Stimulated activated CD8-positive, alpha-beta memory T cell treated with anti-CD3 and anti-CD28 coated beads, Interleukin-2, amount 100 ng/mL, for 48 hours (primary cell): ENCODE measurements around the gene ART5.
"Not testable (repeated sequence)": the region's sequence is repeated elsewhere in the genome, so short reads cannot be mapped to it uniquely, and the experiment has no call there.

Experiments
- DNase-seq, 2 donors: peaks; one replicate each; pipeline ENCODE4 v3.0.0-alpha.2; 2020; ENCODE audit warnings: low read depth in 2 of 2

ART5 gene

DNA sequence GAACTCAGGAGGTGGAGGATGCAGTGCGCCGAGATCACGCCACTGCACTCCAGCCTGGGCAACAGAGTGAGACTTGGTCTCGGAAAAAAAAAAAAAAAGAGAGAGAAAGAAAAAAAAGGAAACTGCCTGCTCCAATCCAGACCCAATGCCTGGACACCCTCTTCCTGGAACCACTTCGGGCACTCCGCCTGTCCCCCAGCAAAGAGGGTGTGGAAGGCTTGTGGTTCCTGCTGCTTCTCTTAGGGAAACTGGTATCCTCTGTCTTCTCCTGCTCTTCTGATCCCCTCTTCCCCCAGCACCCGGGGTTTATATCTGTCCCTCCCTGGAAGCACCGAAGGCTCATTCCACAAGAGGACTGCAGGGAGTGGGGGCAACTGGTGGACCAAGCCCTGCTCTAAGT, 16.5 kb upstream of the ART5 start:
- DNase-seq: no peak

DNA sequence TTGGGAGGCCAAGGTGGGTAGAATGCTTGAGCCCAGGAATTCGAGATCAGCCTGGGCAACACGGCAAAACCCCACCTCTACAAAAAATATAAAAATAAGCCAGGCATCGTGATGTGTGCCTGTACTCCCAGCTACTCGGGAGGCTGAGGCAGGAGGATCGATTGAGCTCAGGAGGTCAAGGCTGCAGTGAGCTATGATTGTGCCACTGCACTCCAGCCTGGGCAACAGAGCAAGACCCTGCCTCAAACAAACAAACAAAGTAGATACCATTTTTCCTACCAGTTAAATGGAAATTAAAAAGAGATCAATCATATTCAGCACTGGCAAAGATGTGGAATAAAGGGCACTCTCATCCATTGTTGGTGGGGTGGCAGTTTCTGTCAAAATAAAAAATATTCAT, 15.5 kb upstream of the ART5 start:
- DNase-seq: not testable (repeated sequence)

DNA sequence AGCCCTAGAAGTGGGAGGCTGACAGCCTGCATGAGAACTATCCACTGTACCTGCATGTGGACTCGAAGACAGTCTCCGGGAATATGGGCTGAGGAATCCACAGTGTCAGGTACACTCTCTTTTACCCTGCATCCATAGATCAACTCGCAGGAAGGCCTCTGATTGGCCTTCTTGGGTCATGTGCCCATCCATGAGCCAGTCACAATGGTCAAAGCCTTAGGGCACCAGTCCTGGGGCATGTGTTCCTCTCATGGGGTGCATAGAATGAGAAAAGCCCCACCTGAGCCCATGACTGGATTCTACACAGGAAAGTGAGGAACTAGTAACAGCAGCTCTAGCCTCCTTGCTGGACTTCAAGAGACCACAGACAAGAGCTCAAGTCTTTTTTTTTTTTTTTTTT, 13.8 kb upstream of the ART5 start:
- no peak for DNase-seq

DNA sequence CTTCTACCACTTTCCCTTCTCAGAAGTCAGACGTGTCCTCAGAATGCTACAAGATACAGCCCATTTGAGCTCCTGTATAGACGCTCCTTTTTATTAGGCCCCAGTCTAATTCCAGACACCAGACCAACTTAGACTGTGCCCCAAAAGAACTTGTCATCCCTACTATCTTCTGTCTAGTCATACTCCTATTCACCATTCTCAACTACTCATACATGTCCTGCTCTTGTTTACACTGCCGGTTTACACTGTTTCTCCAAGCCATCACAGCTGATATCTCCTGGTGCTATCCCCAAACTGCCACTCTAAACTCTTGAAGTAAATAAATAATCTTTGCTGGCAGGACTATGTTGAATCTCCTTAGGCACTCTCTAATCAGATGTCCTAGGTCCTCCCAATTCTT, 10.7 kb upstream of the ART5 start:
- DNase-seq: not testable (repeated sequence)

DNA sequence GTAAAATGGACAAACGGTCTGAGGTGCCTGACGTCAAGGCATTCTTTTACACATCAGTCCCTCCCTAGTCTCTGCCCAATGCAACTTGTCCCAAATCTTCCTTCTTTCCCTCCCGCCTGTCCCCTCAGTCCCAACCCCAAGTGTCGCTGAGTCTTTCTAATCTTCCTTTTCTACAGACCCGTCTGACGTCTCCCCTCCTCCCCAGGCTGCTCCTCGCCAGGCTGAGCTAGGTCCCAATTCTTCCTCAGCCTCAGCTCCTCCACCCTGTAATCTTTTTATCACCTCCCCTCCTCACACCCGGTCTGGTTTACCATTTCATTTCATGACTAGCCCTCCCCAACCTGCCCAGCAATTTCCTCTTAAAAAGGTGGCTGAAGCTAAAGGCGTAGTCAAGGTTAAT, 7.6 kb upstream of the ART5 start:
- not testable (repeated sequence) for DNase-seq

DNA sequence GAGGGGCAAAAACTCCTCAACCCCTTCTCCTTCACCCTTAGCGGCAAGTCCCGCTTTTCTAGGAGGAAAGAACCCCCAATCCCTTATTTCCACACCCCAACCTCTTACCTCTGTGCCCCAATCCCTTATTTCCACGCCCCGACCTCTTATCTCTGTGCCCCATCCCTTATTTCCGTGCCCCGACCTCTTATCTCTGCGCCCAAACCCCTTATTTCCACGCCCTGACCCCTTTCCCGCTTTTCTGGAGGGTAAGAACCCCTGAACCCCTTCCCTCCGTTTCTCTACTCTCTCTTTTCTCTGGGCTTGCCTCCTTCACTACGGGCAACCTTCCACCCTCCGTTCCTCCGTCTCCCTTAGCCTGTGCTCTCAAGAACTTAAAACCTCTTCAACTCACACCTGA, 7.1 kb upstream of the ART5 start:
- not testable (repeated sequence) for DNase-seq

DNA sequence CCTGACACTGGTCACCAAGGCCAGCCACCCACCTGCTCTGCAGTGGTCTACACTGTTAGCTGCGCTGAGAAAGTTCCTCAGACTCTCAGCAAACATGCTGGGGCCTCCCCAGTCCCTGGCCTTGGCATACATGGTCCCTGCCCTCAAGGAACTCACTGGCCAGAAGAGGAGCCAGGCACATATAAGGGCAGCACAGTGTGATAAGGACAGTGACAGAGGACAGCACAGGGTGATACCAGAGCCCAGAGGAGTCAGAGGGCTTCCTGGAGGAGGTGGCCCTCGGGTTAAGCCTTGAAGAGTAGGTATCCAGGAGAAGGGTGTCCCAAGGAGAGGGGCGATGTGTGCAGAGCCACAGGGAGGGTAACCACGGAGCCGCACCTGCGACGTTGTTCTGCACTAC, 3.8 kb upstream of the ART5 start:
- DNase-seq: no peak

DNA sequence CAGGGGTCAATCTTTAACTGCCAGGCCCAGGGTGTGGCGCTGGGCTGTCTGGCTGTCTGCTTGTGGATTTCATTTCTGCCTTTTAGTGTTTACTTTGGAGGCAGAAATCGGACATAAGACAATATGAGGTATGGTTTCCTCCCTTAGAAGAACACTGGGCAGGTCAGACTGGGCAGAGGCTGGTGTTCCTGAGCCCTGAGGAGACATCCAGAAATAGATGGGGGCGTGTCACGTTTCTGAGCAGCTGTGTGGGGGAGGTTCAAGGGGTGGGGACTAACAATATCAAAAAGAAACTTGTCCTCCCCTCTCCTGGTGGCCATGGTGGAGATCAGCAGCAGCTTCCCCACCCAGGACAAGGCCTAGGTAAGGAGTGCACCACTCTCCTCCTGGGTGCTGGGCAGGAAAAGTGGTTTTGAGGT, 3.0 kb upstream of the ART5 start, which contains the start of gene ART1:
TSS of gene ART1 (plus strand) at position 312 of the 419 bp plus-strand sequence. CDS start 14,086 bp downstream, outside the sequence.
- DNase-seq: no peak

DNA sequence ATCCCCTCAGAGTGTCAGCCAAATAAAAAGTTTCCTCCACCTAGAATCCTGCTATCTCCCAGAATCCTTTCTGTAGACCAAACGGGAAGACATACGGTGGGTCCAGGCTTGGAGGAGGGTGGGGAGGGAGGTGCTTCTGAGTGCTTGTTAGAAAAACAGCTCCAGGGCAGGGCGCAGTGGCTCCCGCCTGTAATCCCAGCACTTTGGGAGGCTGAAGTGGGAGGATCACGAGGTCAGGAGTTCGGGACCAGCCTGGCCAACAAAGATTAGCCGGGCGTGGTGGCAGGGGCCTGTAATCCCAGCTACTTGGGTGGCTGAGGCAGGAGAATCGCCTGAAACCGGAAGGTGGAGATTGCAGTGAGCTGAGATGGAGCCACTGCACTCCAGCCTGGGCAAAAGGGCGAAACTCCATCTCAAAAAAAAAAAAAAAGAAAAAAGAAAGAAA, 1.3 kb upstream of the ART5 start:
- not testable (repeated sequence) for DNase-seq

DNA sequence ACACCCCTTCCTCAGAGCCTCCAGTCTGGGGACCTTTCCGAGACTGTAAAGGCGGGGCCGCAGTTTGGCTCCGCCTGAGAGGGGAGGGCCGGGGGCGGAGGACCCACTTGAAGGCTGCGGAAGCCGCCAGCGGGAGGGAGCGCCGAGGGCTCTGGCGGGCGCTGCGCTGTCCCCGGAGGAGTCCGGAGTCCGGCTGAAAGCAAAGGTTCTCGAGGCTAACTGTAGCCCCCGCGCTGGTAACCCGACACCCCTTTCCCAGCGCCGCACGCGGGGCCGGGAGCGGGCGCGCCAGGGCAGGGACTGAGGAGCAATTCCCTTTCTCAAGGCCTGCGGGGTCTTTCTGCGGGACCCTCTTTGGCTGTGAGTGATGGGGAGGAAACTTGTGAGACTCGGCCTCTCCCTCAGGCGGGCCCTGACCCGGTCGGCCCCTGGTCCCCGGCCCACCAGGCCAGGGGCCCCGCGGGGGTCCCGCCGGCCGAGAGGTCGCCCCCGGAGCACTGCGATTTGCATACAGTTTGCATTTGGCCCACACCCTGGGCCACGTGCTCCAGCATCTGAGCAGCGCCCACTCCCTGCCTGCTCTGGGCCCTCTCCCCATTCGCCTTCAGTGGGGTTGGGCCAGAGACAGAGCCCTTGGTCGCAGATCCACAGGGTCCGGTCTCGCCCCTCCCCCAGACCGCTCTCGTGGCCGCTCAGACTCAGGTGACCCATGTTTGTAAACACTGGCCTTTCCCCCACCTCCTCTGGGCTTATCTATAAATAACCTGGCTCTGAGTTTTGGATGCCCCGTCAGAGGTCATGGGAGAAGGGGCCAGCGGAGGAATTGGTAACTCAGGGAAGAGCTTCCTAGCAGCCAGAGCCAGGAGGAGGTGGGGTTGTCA, 519 bp upstream of the ART5 start:
- peak; percentile 46 to 52 for DNase-seq

DNA sequence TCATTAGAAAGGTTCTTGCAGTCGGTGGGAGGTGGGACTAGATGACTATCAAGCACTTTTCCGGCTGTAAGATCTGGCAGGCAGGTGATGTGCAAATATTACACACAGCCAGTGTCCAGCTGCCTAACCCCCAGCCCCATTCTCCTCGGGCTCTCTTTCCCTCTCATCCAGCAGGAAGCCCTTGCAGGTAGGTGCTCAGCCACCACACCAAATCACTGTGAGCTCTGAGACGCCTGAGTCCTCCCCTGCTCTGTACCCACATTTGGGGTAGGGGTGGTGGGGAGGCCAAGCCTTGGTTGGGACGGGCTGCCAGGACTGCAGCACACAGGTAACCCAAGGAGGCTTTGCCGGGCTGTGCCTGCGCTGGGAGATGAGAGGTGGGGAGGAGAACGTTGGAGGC, 601 bp downstream of the ART5 start:
- no peak for DNase-seq

DNA sequence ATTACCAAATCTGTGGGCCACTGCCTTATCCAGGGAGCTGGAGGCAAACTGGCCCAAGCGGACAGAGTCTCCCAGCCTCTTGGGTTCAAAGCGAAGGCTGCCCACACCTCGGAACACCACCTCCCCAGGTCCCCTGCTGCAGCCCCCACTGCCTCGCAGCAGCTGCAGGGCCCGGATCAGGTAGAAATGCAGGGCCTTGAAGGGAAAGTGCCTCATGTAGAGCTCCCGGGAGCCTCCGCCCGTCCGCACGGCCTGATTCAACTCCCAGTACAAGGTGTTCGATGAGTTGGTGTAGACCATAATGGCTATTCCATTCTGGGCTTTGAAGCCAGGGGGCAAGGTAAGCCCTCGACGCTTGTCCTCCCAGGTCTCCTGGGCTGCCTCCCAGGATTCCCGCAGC, 2.0 kb downstream of the ART5 start:
- no peak for DNase-seq

DNA sequence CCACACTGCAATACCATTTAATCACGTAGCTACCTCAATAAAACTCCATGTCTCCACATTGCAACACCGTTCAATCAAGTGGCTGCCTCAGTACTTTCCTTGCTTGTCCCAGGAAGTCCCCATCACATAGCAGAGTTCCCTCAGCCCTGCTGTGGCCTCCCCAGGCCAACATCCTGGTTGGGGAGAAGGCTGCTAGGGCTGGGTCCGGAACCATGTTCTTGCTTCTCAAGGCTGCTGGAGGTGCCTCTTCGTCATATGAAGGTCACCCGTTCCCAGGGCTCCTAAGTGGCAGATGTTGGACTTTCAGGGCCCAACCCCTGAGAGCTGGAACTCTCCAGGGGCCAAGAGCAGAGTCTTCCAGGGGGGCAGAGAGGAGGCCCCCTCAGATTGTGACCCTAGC, 3.3 kb downstream of the ART5 start:
- DNase-seq: no peak

DNA sequence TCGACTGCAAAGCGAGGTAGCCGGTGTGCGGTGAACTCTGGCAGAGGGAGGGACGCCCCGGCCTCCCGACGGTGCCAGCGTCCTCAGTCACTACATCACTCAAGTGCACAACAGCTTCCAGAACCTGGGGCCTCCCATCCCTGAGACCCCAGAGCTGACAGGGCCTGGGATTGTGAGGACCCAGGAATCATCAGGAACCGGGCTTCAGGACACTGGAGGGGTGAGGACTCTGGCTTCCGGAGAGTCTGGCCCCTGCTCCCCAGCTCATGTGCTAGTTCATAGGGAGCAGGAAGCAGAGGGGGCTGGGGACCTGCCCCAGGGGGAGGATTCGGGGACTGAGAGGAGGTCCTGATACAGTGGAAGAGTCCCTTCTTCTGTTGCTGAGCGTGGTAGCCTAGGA, 4.6 kb downstream of the ART5 start:
- DNase-seq: no peak

DNA sequence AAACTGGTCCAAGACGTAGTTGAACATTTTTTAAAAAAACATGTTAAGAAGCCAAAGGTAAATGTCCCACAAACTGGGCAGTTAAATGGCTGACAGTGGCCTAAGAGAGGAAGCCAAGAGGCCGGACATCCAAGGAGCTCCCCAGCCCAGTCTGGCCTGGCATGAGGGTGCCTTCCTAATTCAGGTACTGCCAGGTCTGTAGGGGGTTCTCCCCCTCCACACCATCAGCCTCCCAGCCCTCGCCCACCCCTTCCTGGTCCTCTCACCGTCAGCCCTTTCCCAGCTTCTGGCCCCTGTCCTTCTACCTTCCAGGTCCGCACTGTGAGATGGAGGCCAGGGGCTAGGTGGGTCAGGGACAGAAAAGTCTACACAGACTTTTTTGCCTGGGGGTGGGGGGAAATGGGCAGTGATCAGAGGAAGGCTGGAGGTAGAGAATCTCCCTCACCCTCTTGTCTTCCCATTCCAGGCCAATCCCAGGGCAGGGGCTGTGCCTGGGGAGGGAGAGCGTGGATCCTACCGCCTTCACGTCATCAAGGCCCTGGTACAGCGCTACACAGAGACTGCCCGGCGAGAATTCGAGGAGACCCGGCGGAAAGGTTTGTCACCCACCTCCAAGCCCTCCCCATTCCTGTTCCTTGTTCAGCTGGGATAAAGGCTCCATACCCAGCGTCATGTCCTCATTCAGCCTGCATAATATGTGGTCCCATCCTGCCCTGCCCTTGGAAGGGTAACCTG, 6.0 kb downstream of the ART5 start:
- no peak for DNase-seq

DNA sequence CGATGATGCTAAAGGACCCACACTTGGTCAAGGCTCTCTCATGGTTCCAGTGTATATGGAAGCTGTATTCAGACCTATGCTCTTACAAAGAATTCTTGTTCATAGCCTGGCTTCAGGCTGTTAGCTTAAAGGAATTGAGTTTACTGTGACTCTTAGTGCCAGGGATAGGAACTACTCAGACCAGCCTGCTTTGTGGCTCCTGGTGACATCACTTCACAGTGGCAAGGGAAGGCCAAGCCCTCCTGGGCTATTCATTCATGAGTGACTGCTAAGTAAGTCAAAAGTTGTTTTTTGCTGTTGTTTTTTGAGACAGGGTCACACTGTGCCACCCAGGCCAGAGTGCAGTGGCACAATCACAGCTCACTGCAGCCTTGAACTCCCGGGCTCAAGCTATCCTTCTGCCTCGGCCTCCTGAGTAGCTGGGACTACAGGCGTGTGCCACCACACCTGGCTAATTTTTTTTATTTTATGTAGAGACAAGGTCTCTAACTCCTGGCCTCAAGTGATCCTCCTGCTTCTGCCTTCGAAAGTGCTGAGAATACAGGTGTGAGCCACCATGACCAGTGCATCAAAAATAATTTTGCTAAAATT, 9.6 kb downstream of the ART5 start:
- DNase-seq: no peak

DNA sequence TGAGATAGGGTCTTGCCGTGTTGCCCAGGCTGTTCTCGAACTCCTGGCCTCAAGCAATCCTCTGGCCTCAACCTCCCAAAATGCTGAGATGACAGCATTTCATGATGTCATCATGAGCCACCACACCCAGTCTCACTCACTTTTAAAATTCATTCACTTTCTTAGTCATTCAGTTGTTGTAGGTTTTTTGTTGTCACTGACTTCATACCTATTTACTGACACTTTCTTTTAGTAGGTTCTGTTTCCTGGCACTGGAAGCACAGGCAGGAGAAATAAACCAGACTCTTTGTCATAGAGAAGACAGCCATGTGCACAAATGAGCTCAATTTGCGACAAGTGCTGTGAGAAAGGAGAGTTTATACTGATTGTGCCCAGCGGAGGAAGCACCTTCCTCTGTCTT, 10.5 kb downstream of the ART5 start:
- DNase-seq: no peak

DNA sequence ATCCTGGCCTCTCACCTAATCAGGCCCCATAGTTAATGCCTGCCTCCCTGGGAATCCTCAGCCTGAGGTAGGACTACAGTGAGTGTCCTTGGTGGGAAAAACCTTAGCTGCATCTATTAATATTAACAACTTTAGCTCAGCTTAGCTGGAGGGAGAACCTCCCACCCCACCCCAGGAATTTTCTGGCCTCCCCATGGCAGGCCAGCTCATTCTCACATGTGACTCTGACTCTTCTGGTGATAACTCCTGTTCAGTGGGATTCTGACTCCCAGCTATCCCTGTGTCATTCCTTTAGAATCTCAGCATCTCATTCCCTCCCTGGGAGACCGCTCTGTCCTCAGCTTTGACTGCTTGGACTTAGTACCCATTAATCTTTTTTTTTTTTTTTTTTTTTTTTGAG, 14.5 kb downstream of the ART5 start:
- DNase-seq: no peak

DNA sequence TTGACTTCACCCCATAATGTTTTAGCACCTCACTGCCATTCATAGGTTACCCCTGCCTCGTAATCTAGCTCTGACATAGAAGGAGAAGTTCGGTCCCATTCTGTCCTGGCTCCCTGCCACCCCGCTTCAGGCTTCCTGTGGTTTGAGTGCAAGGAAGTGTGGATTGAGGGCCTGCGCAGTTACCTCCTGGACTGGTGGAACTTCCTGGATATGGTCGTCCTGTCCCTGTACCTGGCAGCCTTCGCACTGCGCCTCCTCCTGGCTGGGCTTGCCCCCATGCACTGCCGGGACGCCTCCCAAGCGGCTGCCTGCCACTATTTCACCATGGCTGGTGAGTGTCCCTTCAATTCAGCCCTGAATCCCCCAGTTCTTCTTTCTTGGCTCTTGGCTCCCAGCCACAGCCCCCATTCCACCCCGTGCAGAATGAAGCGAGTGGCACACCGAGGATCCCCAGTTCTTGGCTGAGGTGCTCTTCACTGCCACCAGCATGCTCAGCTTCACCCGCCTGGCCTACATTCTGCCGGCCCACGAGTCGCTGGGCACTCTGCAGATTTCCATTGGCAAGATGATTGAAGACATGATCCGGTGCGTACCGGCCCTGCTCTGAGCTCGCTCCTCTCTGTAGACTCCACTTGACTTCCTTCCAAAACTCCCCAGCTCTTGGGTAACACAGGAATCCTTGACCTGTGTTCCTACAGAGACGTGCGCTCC, 15.4 kb downstream of the ART5 start:
- no peak for DNase-seq

DNA sequence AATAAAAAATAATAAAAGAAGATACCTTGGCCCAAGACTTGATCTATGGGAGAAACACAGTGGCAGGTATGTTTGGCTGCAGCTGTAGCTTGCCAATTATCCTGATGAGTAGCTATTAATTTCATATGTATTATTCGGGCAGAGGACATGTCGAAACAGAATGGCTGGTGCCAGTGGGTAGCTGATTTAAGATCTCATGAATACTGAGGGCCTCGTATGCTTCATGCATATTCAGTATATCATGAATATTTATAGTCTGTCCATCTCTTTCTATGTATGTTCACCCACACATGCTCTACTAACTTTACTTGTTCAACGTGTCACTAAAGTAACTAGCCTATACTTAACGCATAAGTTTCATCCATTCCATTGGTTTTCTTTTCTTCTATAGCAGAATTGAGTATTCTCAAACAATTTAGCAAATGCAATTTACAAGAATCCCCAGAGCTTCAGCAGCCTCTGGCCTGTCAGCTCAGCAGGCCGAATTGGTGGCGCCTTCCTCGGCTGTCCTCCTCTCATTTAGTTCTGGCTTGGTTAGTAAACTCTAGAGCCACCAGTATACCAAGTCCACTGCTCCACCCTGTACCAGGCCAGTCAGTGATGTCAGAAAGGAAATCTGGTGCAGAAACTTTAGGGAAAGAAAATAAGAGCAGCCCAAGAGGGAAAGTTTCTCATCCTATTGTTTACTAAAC, 17.9 kb downstream of the ART5 start:
- no peak for DNase-seq

DNA sequence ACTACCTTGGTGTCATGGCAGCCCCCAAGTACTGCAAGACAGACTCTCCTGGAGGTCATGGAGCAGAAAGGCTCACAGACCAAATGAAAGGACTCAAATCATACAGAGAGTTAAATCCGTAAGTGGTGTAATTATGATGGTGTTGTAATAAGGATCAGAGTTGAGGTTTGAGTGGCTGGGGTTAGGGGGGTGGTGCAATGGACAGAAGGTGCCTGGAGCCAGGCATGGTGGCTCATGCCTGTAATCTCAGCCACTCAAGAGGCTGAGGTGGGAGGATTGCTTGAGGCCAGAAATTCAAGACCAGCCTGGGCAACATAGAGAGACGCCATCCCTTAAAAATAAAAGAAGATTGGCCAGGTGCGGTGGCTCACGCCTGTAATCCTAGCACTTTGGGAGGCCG, 18.7 kb downstream of the ART5 start:
- DNase-seq: no peak
